Glutamatergic neuron (in vitro differentiated cells): ENCODE data around the gene SPEM3. TPM values are rescaled to one million over a fixed set of nuclear protein-coding genes. Genes with fewer than 3 reads are reported as not detected.
"Not testable (repeated sequence)": the region's sequence is repeated elsewhere in the genome, so short reads cannot be mapped to it uniquely, and the experiment has no call there.

Experiments
- DNase-seq: peaks from one replicate; pipeline ENCODE4 v3.0.0; 2022
- H3K27ac Mint-ChIP-seq: one replicate; pipeline ENCODE4 v1.8.0; 2020; ENCODE audit warnings: mild to moderate bottlenecking, mixed read lengths, inconsistent platforms; ENCODE audit not compliant: unreplicated experiment
- H3K27me3 Mint-ChIP-seq: one replicate; pipeline ENCODE4 v1.8.0; 2020; ENCODE audit warnings: mild to moderate bottlenecking, moderate library complexity, mixed read lengths, inconsistent platforms; ENCODE audit not compliant: unreplicated experiment
- H3K36me3 Mint-ChIP-seq: one replicate; pipeline ENCODE4 v1.8.0; 2020; ENCODE audit warnings: mild to moderate bottlenecking, mixed read lengths, inconsistent platforms; ENCODE audit not compliant: unreplicated experiment
- H3K4me1 Mint-ChIP-seq: one replicate; pipeline ENCODE4 v1.8.0; 2020; ENCODE audit warnings: mild to moderate bottlenecking, low read depth, mixed read lengths, inconsistent platforms; ENCODE audit not compliant: unreplicated experiment
- H3K4me3 Mint-ChIP-seq: one replicate; pipeline ENCODE4 v1.8.0; 2020; ENCODE audit warnings: mild to moderate bottlenecking, mixed read lengths, inconsistent platforms; ENCODE audit not compliant: unreplicated experiment
- H3K9me3 Mint-ChIP-seq: one replicate; pipeline ENCODE4 v1.8.0; 2020; ENCODE audit warnings: mild to moderate bottlenecking, moderate library complexity, mixed read lengths, inconsistent platforms; ENCODE audit not compliant: unreplicated experiment
- total RNA-seq: library from RNA; stranded (reverse); fragmentation: NEBNext Ultra II Directional; extraction: Animal tissue kit (Norgen Biotek cat#: 25700); gene quantifications from one replicate; pipeline ENCODE4 v1.2.1, GENCODE V29; 2021; ENCODE audit not compliant: unreplicated experiment
- TF ChIP-seq, protein P1 (sequence below): fragments of 200-600 bp; sonication (generic); IDR thresholded peaks from one replicate; pipeline ENCODE4 v1.5.0; 2021; ENCODE audit not compliant: partially characterized antibody, unreplicated experiment

The SPEM3 gene
- total RNA-seq, 1 donor from 2014 or later = not detected

GRCh38 chr17:7477392-7478275 lies 49.0 kb downstream of the SPEM3 start:
- Mint-ChIP-seq H3K27ac (peak overlapping the region; percentile 89), H3K36me3 (no peaks in the 10 kb centered on the region), H3K9me3 (peaks cover 16% of the 10 kb centered on the region), H3K4me1 (peaks cover 30% of the 10 kb centered on the region), H3K4me3 (peak overlapping the region; percentile 92), H3K27me3 (peaks cover 12% of the 10 kb centered on the region)
- DNase-seq = peak; percentile 61
- TF ChIP-seq, protein P1, sequence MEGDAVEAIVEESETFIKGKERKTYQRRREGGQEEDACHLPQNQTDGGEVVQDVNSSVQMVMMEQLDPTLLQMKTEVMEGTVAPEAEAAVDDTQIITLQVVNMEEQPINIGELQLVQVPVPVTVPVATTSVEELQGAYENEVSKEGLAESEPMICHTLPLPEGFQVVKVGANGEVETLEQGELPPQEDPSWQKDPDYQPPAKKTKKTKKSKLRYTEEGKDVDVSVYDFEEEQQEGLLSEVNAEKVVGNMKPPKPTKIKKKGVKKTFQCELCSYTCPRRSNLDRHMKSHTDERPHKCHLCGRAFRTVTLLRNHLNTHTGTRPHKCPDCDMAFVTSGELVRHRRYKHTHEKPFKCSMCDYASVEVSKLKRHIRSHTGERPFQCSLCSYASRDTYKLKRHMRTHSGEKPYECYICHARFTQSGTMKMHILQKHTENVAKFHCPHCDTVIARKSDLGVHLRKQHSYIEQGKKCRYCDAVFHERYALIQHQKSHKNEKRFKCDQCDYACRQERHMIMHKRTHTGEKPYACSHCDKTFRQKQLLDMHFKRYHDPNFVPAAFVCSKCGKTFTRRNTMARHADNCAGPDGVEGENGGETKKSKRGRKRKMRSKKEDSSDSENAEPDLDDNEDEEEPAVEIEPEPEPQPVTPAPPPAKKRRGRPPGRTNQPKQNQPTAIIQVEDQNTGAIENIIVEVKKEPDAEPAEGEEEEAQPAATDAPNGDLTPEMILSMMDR = no peak

DNA sequence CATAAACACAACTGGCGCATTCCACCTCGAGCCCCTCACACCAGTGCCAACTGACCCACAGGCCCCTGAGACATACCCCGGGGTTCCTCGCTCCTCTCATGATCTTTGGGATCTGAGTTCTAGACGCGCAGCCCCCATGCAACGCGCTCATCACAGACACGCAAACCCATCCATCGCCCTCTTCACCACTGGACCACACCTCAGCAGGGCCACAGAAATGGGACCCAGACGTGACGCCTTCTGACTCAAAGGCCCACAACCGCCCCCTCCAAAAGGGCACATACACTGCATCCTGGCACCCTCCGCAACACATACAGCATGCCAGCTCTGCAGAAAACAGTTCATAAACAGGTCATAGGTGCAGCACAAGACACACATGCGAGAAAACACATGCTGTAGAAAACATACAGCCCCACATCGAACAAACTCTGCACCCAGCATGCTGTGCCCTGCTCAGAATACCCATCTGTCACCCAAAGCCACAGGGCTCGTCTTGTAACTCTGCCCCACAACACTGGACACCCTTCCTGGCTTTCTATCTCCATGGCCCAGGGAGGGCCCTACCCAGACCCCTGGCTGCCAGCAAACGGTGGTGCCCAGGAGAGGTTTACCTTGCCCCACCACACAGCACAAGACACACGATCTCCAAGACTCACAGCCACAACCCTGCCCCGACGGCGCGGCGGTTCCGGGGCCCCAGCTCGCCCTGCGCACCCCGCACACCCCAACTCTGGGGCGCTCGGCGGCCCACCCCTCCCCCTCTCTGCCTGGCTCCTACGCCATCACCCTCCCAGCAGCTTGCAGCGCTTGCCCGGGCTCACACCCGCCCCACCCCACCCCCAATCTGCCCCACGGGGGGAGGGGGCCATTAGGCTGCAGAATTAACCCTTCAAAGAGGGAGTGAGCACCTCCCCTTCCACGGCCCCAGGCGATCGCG lies 49.9 kb downstream of the SPEM3 start:
- TF ChIP-seq, protein P1 = no peak
- Mint-ChIP-seq H3K9me3 (peaks cover 18% of the 10 kb centered on the region), H3K27me3 (peaks cover 15% of the 10 kb centered on the region), H3K4me3 (peak overlapping the region; percentile 92), H3K27ac (peak overlapping the region; percentile 89), H3K4me1 (peaks cover 35% of the 10 kb centered on the region), H3K36me3 (no peaks in the 10 kb centered on the region)
- DNase-seq = peak; percentile 46

DNA sequence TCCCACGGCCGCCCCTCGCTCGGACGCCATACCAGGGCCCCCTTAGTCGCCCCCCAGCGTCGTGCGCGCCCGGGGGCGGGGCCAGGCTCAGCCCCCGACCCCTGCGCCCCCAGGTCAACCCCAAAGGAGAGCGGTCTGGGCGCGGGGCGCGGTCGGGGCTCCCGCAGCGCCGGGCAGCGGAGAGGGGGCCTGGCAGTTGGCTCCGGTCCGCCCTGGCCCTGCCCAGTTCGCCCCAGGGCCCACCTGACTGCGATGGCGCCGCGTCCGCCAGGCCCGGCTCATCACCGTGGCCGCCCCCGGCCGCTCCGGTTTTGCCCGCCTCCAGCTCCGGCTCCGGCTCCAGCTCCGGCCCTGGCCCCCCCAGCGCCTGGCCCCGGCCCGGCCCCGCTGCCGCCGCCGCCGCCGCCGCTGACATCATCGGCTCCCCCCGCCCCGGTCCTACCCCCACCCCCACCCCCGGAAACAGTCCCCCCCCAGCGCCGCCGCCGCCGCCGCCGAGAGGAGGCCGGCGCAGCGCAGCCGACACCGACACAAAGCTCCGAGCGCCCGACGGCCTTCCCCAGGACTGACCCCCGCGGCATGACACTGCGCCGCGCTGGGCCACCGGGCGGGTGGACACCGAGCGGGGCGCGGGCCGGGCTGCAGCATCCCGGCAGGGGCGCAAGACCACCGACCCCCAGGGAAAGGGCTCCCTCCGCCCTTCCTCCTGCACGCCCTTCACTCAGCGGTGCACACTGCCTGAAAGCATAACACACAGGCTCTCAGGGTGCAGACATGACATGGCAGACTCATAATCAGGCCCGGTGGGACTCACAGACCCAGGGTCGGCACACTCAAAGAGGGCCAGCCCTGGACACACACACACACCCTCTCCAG lies 50.8 kb downstream of the SPEM3 start, which contains the start of gene ZBTB4:
ZBTB4 (minus strand) TSS at position 419 of the 876 bp plus-strand sequence. CDS start 12,830 bp downstream, outside the sequence.
- Mint-ChIP-seq H3K4me3 (peak within 1 kb of the TSS; percentile 97), H3K9me3 (peaks cover 24% of the 10 kb centered on the region)
- DNase-seq = peak; percentile 63

DNA sequence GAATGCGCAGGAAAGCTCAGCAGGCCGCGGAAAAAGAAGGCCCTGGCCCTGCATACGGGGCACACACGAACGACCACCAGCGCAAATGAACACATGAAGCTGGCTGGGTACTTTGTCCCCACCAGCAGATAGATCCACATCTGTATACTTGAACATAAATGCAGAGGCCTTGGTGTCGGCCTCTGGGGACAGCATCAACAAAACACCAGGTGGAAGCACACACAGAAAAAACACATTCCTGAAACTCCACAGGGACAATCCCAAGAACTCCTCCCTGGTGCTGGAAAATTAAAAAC lies 51.4 kb downstream of the SPEM3 start:
- Mint-ChIP-seq H3K36me3 (no peaks in the 10 kb centered on the region), H3K27ac (peak overlapping the region; percentile 98), H3K9me3 (peaks cover 27% of the 10 kb centered on the region), H3K27me3 (peaks cover 21% of the 10 kb centered on the region), H3K4me3 (peak overlapping the region; percentile 97), H3K4me1 (peaks cover 36% of the 10 kb centered on the region)
- no peak for DNase-seq
- TF ChIP-seq, protein P1 = no peak

More for the DNA sequence above, 50.8 kb downstream of the SPEM3 start, which contains the start of gene ZBTB4:
- Mint-ChIP-seq H3K36me3 (no peaks in the 10 kb centered on the region), H3K4me1 (peaks cover 35% of the 10 kb centered on the region), H3K27ac (peak within 1 kb of the TSS; percentile 98), H3K27me3 (peaks cover 21% of the 10 kb centered on the region)
- TF ChIP-seq, protein P1 = no peak

DNA sequence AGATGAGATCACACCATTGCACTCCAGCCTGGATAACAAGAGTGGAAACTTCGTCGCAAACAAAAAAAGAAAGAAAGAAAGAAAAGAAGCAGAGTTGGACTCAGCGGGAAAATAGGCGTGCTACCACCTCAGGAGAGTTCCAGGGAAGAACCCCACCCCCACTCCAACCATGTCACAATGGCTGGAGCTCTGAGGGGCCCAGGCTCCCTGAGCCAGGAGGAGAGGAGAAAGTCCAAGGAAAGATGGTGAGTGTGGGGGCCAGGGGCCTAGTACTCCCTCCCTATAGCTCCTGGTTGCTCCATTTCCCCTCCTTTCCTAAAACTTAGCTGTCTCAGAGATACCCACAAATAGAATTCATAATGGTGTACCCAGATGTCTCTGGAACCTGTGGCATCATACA lies 52.6 kb downstream of the SPEM3 start, which contains the start of gene SLC35G6:
SLC35G6 (plus strand) TSS at position 172 of the 400 bp plus-strand sequence; CDS start at position 243, 71 bp downstream.
- Mint-ChIP-seq H3K4me3 (peak within 1 kb of the TSS; percentile 98), H3K27ac (peak within 1 kb of the TSS; percentile 98), H3K4me1 (peaks cover 45% of the 10 kb centered on the region), H3K27me3 (peaks cover 20% of the 10 kb centered on the region), H3K9me3 (peaks cover 28% of the 10 kb centered on the region)
- not testable (repeated sequence) for H3K36me3 Mint-ChIP-seq, DNase-seq

DNA sequence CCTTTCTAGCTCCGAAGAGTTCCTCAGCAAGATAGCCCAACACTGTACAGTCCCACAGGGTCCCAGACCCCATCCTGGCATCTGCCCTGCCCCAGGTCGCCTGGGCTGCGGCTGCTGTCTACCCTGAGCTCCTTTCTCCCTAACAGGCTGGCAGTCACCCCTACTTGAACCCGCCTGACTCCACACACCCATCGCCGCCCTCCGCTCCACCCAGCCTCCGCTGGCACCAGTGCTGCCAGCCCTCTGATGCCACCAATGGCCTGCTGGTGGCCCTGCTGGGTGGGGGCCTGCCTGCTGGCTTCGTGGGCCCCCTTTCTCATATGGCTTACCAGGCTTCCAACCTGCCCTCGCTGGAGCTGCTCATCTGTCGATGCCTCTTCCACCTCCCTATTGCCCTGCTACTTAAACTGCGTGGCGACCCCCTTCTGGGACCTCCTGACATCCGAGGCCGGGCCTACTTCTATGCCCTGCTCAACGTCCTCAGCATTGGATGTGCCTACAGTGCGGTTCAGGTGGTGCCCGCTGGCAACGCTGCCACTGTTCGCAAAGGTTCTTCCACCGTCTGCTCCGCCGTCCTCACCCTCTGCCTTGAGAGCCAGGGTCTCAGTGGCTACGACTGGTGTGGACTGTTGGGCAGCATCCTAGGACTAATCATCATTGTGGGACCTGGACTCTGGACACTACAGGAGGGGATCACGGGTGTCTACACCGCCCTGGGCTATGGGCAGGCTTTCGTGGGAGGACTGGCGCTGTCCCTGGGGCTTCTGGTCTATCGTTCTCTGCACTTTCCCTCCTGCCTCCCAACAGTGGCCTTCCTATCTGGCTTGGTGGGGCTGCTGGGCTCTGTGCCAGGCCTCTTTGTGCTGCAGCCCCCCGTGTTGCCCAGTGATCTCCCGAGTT lies 53.4 kb downstream of the SPEM3 start:
- H3K9me3 Mint-ChIP-seq = peaks cover 28% of the 10 kb centered on the region
- H3K27me3 Mint-ChIP-seq = peaks cover 20% of the 10 kb centered on the region
- DNase-seq, H3K36me3 Mint-ChIP-seq: not testable (repeated sequence)
- peak overlapping the region; percentile 55 for H3K27ac Mint-ChIP-seq
- peaks cover 46% of the 10 kb centered on the region for H3K4me1 Mint-ChIP-seq
- peak overlapping the region; percentile 98 for H3K4me3 Mint-ChIP-seq
